H1 (cell line): Measurements from ENCODE around the gene SUOX.

Experiments
- BACH1 ChIP-seq: IDR thresholded peaks from 2 replicates; pipeline ENCODE4 v1.6.1; 2012; ENCODE audit warnings: low read length, improper control_type of control experiment
- CBX5 ChIP-seq: fragments of 300-800, 300-1000 bp; sonication (generic); IDR thresholded peaks from 2 replicates; pipeline ENCODE4 v1.7.1; 2016; ENCODE audit warnings: antibody characterized with exemption, low read length, low read depth
- CEBPB ChIP-seq: IDR thresholded peaks from 2 replicates; pipeline ENCODE4 v1.6.1; 2012; ENCODE audit warnings: low read depth, low read length
- CREB1 ChIP-seq: IDR thresholded peaks from 2 replicates; pipeline ENCODE4 v1.6.1; 2012; ENCODE audit warnings: inconsistent platforms
- EZH2 ChIP-seq: fragments of 200-600 bp; sonication (generic); IDR thresholded peaks from 2 replicates; pipeline ENCODE4 v1.7.1; 2012; ENCODE audit warnings: low read depth, mild to moderate bottlenecking, moderate library complexity, low read length, inconsistent platforms; ENCODE audit not compliant: severe bottlenecking
- JUN ChIP-seq: IDR thresholded peaks from 2 replicates; pipeline ENCODE4 v1.6.1; 2011; ENCODE audit warnings: low read depth, mild to moderate bottlenecking, improper control_type of control experiment, low read length
- POLR2A ChIP-seq, 2 experiments: IDR thresholded peaks; 1 replicate in 1 of 2; 2 replicates in 1 of 2; pipeline ENCODE4 v1.6.1; 2011; ENCODE audit warnings: low read depth in 2 of 2, low read length in 2 of 2, mild to moderate bottlenecking in 2 of 2; ENCODE audit errors: control extremely low read depth in 1 of 2
- RBBP5 ChIP-seq: IDR thresholded peaks from 2 replicates; pipeline ENCODE4 v1.7.1; 2012; ENCODE audit warnings: low read depth, mild to moderate bottlenecking, inconsistent platforms, low read length, moderate library complexity, borderline replicate concordance
- RXRA ChIP-seq: IDR thresholded peaks from 2 replicates; pipeline ENCODE4 v1.6.1; 2011; ENCODE audit warnings: low read depth, mild to moderate bottlenecking, low read length, moderate library complexity; ENCODE audit not compliant: insufficient read depth
- TBP ChIP-seq: IDR thresholded peaks from 2 replicates; pipeline ENCODE4 v1.6.1; 2011; ENCODE audit warnings: low read depth, low read length, improper control_type of control experiment
- TF ChIP-seq, protein P1 (sequence below), 3 experiments: IDR thresholded peaks; 1 replicate in 2 of 3; 2 replicates in 1 of 3; pipeline versions ENCODE4 v1.5.1 to v1.6.1; 2011; ENCODE audit warnings: low read length in 3 of 3, mild to moderate bottlenecking in 3 of 3, inconsistent platforms in 2 of 3, low read depth in 1 of 3, moderate library complexity in 1 of 3; ENCODE audit not compliant: insufficient read depth in 1 of 3; ENCODE audit errors: control extremely low read depth in 1 of 3
- TF ChIP-seq, protein P2 (sequence below): IDR thresholded peaks from 2 replicates; pipeline ENCODE4 v1.6.1; 2011; ENCODE audit warnings: low read length, improper control_type of control experiment

DNA sequence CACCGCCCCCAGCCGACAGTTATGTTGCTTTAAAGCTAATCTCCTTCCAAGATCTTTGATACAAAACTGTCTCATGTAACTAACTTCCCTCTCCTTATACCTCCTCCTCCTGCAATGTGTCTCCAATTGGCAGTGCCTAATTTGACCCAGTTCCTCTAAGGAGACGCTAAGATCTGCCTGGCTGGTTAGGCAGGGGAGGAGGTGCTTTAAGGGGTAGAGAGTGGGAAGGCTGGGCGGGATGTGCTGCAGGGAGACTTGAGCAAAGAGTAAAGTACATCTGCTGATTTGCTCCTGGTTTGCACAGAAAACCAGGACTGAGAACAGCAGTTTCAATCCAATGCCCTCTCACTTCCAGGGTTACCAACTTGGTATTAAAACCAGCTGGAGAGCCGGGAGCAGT is 16.4 kb downstream of the SUOX start:
- TF ChIP-seq JUN (no peak), EZH2 (no peak), RBBP5 (no peak), TBP (no peak), POLR2A (IDR thresholded peaks at IDR 0.05; ENCODE audit: control extremely low read depth in 1 of 2, low read depth in 2 of 2, low read length in 2 of 2) (no peak), CREB1 (no peak), CEBPB (no peak), RXRA (no peak), CBX5 (no peak), BACH1 (no peak)
- TF ChIP-seq, protein P1, sequence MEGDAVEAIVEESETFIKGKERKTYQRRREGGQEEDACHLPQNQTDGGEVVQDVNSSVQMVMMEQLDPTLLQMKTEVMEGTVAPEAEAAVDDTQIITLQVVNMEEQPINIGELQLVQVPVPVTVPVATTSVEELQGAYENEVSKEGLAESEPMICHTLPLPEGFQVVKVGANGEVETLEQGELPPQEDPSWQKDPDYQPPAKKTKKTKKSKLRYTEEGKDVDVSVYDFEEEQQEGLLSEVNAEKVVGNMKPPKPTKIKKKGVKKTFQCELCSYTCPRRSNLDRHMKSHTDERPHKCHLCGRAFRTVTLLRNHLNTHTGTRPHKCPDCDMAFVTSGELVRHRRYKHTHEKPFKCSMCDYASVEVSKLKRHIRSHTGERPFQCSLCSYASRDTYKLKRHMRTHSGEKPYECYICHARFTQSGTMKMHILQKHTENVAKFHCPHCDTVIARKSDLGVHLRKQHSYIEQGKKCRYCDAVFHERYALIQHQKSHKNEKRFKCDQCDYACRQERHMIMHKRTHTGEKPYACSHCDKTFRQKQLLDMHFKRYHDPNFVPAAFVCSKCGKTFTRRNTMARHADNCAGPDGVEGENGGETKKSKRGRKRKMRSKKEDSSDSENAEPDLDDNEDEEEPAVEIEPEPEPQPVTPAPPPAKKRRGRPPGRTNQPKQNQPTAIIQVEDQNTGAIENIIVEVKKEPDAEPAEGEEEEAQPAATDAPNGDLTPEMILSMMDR (IDR thresholded peaks at IDR 0.05; ENCODE audit: control extremely low read depth in 1 of 3, insufficient read depth in 1 of 3, low read depth in 1 of 3, low read length in 3 of 3) = no peak
- TF ChIP-seq, protein P2, sequence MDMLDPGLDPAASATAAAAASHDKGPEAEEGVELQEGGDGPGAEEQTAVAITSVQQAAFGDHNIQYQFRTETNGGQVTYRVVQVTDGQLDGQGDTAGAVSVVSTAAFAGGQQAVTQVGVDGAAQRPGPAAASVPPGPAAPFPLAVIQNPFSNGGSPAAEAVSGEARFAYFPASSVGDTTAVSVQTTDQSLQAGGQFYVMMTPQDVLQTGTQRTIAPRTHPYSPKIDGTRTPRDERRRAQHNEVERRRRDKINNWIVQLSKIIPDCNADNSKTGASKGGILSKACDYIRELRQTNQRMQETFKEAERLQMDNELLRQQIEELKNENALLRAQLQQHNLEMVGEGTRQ = no peak
